IPS DF 6.9 (cell line): Measurements from ENCODE around the gene KRT86.
"Not testable (repeated sequence)": the region's sequence is repeated elsewhere in the genome, so short reads cannot be mapped to it uniquely, and the experiment has no call there.

ENCODE experiments used
- DNase-seq: peaks from one replicate; pipeline ENCODE4 v3.0.0-alpha.2; 2013; ENCODE audit warnings: low read depth, low spot score
- H3K27ac ChIP-seq: one replicate; pipeline ENCODE4 v1.5.1; 2013; ENCODE audit warnings: low read length, control low read depth
- H3K27me3 ChIP-seq: 2 replicates; pipeline ENCODE4 v1.6.1; 2013; ENCODE audit warnings: mild to moderate bottlenecking, low read length; ENCODE audit not compliant: control insufficient read depth, insufficient read depth
- H3K36me3 ChIP-seq: 2 replicates; pipeline ENCODE4 v1.6.1; 2013; ENCODE audit warnings: low read length; ENCODE audit not compliant: control insufficient read depth, insufficient read depth
- H3K4me1 ChIP-seq: 2 replicates; pipeline ENCODE4 v1.6.1; 2013; ENCODE audit warnings: low read length; ENCODE audit not compliant: control insufficient read depth, insufficient read depth
- H3K4me3 ChIP-seq: 2 replicates; pipeline ENCODE4 v1.5.1; 2013; ENCODE audit warnings: mild to moderate bottlenecking, low read length
- H3K9me3 ChIP-seq: 2 replicates; pipeline ENCODE4 v1.6.1; 2013; ENCODE audit warnings: low read length, inconsistent platforms; ENCODE audit not compliant: control insufficient read depth, insufficient read depth
- WGBS: extraction: QIAGEN DNeasy Blood & Tissue Kit; methylation state at CpG from one replicate; pipeline ENCODE4 v1.1.7; 2013; ENCODE audit warnings: mixed read lengths, missing lambda C conversion rate; ENCODE audit not compliant: insufficient read length, insufficient coverage; 5-methylcytosine and 5-hydroxymethylcytosine counted together

KRT86 gene

DNA sequence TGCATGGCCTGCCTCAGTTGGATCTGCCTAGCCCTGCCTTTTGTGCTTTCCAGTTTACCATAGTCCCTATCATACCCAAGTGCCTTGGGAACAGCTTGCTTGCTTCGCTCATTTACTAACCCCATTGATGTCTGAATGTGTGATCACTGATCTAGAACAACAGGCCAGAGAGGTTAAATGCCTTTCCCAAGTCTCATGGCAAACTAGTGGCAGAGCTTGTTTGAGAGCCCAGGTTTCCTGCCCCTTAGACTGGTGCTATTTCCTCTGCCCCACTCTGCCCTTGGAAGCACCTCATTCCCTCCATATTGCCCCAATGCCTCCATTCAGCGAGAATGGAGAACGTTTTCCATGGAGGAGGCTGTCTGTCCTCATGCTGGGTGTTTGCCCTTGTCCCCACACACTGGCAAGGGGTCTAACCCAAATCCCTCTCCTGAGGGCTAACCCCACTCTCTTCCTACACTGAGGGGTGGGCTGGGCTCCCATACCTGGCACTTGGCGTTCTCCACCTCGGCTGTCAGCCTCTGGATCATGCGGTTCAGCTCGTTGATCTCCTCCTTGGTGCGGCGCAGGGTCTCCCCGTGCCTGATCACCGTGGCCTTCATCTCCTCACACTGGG is 21.6 kb upstream of the KRT86 start:
- Histone ChIP-seq H3K27me3 (peaks cover 11% of the 10 kb centered on the region; the same call in 1 of the 2 replicates), H3K27ac (no peak overlapping the region), H3K9me3 (no peaks in the 10 kb centered on the region), H3K4me3 (no peak overlapping the region), H3K4me1 (no peaks in the 10 kb centered on the region), H3K36me3 (no peaks in the 10 kb centered on the region)
- WGBS = no CpG with 5 or more reads among the region's 11 CpGs
- DNase-seq = no peak

GRCh38 chr12:52253391-52254179 is 20.9 kb upstream of the KRT86 start:
- no CpG with 5 or more reads among the region's 14 CpGs for WGBS
- Histone ChIP-seq H3K36me3 (no peaks in the 10 kb centered on the region), H3K9me3 (no peaks in the 10 kb centered on the region), H3K27ac (no peak overlapping the region), H3K4me1 (no peaks in the 10 kb centered on the region), H3K4me3 (no peak overlapping the region), H3K27me3 (peaks cover 12% of the 10 kb centered on the region; the same call in 1 of the 2 replicates)
- DNase-seq = no peak

- H3K9me3 ChIP-seq = no peaks in the 10 kb centered on the region
- no peak overlapping the region for H3K4me3 ChIP-seq
- WGBS = no CpG with 5 or more reads among the region's 10 CpGs
- no peaks in the 10 kb centered on the region for H3K4me1 ChIP-seq
- no peaks in the 10 kb centered on the region for H3K36me3 ChIP-seq
- H3K27ac ChIP-seq = no peak overlapping the region
- peaks cover 20% of the 10 kb centered on the region; the same call in 1 of the 2 replicates for H3K27me3 ChIP-seq
- no peak for DNase-seq
Measured at GRCh38 chr12:52254180-52254964, 20.1 kb upstream of the KRT86 start.

DNA sequence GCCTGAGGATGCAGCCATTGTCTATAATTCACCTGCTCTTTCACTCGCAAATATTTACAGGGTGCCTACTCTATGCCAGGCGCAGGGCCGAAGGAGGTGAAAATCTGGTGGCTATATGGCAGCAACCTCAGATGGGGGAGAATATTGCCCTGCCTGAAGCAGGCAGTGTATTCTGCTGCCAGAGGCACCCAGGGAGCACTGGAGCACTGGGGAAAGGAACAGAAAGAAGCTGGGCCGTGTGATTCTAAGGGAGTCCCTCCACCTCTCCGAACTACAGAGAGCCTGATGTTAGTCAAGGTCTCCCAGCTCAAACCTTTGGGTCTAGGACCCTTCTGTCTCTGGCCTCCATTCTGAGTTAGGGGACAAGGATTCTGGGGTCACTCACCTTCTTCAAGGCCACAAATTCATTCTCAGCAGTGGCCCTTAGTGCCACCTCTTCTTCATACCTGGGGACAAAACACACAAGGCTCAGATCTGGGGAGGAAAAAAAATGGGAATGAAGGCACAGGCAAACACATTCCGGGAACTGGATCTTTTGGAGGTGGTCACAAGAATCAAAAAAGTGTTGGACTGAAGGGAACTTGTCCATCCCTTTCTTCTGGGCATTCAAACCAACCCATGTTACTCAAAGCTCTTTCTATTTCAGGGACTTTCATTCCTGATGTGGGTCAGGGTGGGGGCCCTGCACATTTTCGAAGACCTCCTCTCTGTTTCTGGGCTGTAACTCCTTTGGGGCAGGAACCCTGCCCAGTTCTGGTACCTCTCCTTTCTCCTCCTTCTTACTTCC is 19.3 kb upstream of the KRT86 start:
- Histone ChIP-seq H3K27me3 (peaks cover 18% of the 10 kb centered on the region; the same call in 1 of the 2 replicates), H3K4me3 (no peak overlapping the region), H3K27ac (no peak overlapping the region), H3K4me1 (no peaks in the 10 kb centered on the region), H3K9me3 (peaks cover 1% of the 10 kb centered on the region; the same call in 1 of the 2 replicates), H3K36me3 (no peaks in the 10 kb centered on the region)
- DNase-seq = no peak
- WGBS = no CpG with 5 or more reads among the region's 7 CpGs

GRCh38 chr12:52255926-52256583 is 18.4 kb upstream of the KRT86 start:
- no peak overlapping the region for H3K27ac ChIP-seq
- no peak for DNase-seq
- WGBS = no CpG with 5 or more reads among the region's 9 CpGs

GRCh38 chr12:52256584-52256935 is 17.9 kb upstream of the KRT86 start:
- DNase-seq = no peak
- H3K27me3 ChIP-seq = peaks cover 18% of the 10 kb centered on the region; the same call in 1 of the 2 replicates
- no peak overlapping the region for H3K4me3 ChIP-seq
- no peaks in the 10 kb centered on the region for H3K4me1 ChIP-seq
- H3K36me3 ChIP-seq = no peaks in the 10 kb centered on the region
- H3K9me3 ChIP-seq = peaks cover 1% of the 10 kb centered on the region; the same call in 1 of the 2 replicates
- no CpG with 5 or more reads among the region's 2 CpGs for WGBS
- no peak overlapping the region for H3K27ac ChIP-seq

More at GRCh38 chr12:52255926-52256583, 18.4 kb upstream of the KRT86 start:
- no peaks in the 10 kb centered on the region for H3K4me1 ChIP-seq
- no peaks in the 10 kb centered on the region for H3K36me3 ChIP-seq
- H3K27me3 ChIP-seq = peaks cover 18% of the 10 kb centered on the region; the same call in 1 of the 2 replicates
- H3K4me3 ChIP-seq = no peak overlapping the region
- H3K9me3 ChIP-seq = peaks cover 1% of the 10 kb centered on the region; the same call in 1 of the 2 replicates

DNA sequence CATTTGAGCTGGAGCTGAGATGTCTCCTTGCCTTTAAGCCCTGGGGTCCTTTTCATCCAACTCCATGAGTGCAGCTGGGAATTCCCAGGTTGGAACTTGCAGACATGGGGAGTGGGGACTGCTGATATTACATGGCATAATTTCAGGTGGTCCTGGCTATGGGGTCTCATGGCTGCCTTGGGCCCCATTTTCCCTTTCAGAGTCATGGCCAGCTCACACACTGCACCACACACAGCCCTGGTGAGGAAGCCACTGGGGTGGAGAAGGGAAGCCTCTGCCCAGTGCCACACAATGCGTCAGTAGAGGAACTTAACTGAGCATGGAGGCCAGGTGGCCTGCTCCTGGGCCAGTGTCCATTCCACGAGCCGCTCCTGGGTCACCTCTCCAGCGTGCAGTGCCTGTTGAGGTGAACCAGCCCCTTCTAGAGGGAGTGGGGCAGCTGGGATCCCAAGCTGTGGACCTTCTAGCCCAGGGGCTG is 17.3 kb upstream of the KRT86 start:
- WGBS = no CpG with 5 or more reads among the region's 4 CpGs
- H3K4me1 ChIP-seq = no peaks in the 10 kb centered on the region
- peaks cover 18% of the 10 kb centered on the region; the same call in 1 of the 2 replicates for H3K27me3 ChIP-seq

GRCh38 chr12:52257922-52258321 is 16.5 kb upstream of the KRT86 start:
- not testable (repeated sequence) for H3K36me3 ChIP-seq, H3K4me1 ChIP-seq, DNase-seq, H3K4me3 ChIP-seq, H3K27ac ChIP-seq, H3K9me3 ChIP-seq
- no CpG with 5 or more reads among the region's 13 CpGs for WGBS
- H3K27me3 ChIP-seq = peaks cover 18% of the 10 kb centered on the region; the same call in 1 of the 2 replicates

More for the DNA sequence above, 17.3 kb upstream of the KRT86 start:
- DNase-seq = no peak
- Histone ChIP-seq H3K27ac (no peak overlapping the region), H3K4me3 (no peak overlapping the region), H3K36me3 (no peaks in the 10 kb centered on the region), H3K9me3 (peaks cover 1% of the 10 kb centered on the region; the same call in 1 of the 2 replicates)

- no CpG with 5 or more reads among the region's 72 CpGs for whole genome bisulfite sequencing
- Histone ChIP-seq H3K4me1 (no peaks in the 10 kb centered on the region), H3K27ac (no peak overlapping the region), H3K9me3 (peaks cover 1% of the 10 kb centered on the region; the same call in 1 of the 2 replicates), H3K27me3 (peaks cover 18% of the 10 kb centered on the region; the same call in 1 of the 2 replicates), H3K36me3 (no peaks in the 10 kb centered on the region), H3K4me3 (peak overlapping the region; percentile 8; the same call in 1 of the 2 replicates)
- no peak for DNase-seq
Measured at GRCh38 chr12:52258335-52258901, 16.0 kb upstream of the KRT86 start.
